HG03103 (cell line): ENCODE data around the gene CPLANE2.

Source experiments
- ATAC-seq: cut with Tn5 transposase; IDR thresholded peaks from one replicate; pipeline ENCODE4 v1.9.1; 2021; ENCODE audit warnings: low read depth; ENCODE audit not compliant: unreplicated experiment

Gene CPLANE2

GRCh38 chr1:16195518-16195905 is 41.5 kb downstream of the CPLANE2 start:
- ATAC-seq: no peak

GRCh38 chr1:16191916-16192546 is 45.0 kb downstream of the CPLANE2 start:
- no peak for ATAC-seq

DNA sequence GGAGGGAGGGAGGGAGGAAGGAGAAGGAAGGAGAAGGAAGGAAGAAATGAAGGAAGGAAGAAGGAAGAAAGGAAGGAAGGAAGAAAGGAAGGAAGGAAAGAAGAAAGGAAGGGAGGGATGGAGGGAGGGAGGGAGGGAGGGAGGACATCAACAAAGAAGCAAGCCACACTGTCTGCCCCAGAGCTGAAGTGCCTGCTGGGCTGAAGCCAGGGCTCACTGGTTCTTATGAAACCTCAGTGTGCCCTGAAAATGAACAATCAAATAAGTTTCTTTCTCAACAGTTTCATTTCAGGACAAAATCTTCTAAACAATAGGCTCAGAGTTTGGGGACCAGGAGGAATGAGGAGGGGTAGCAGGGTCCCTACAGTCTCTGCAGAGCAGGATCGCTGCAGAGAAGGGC is 45.7 kb downstream of the CPLANE2 start:
- ATAC-seq: no peak

- ATAC-seq: no peak
Observed at GRCh38 chr1:16189921-16190621, 46.9 kb downstream of the CPLANE2 start.

GRCh38 chr1:16189003-16189402 is 48.0 kb downstream of the CPLANE2 start:
- no peak for ATAC-seq

- ATAC-seq: no peak
Observed at GRCh38 chr1:16187748-16188401, 49.1 kb downstream of the CPLANE2 start.

DNA sequence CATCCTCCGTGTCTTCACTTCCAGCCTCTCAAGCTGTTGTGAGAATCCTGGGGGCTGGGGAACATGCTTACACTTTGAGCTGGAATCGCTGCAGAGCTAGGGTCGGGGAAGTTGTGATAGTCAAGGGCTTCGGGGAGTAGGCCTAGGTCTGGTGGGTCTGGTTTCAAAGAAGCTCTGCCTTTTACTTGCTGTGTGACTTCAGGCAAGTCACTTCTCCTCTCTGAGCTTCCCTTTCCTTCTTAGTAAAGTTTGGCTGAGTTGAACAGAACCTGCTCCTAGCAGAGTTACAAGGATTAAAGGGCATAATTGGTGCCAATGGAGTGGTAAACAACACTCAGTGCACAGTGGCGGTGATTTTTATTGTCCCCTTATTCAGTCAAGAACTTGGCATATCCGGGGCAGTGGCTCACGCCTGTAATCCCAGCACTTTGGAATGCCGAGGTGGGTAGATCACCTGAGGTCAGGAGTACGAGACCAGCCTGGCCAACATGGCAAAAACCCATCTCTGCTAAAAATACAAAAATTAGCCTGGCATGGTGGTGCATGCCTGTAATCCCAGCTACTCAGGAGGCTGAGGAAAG is 50.2 kb downstream of the CPLANE2 start:
- no peak for ATAC-seq

DNA sequence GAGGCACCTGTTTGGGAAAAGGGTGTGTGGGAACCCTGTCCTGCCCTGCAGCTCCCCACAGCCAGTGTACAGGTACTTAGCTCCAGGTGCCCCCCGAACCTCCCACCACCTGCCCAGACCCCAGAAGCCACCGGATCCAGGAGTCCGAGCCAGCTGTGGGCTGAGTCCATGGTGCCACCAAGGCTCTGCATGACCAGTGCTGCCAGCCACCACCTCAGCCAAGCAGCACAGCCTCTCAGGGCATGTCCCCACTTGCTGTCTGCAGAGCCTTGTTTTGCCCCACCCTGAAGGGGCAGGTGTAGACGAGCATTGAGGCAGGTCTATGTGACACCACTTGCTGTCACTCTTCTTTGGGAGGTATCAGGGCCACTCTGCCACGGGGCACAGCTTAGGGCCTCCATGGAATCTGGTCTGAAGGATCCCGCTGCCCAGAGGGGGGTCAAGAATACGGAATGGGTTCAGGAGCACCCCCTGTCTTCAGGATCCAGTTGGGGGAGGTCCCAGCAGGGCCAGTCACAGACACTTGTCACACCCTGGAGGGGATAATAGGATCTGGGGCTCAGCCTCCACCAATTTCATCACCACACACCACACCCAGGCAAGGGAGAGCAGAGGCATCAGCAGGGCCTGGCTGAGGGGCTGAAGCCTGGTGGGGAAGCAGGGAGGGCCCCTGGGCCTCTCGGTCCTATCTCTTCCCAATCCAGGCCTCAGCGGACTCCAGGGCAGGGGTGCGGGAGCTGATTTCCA is 52.3 kb downstream of the CPLANE2 start:
- ATAC-seq: no peak

DNA sequence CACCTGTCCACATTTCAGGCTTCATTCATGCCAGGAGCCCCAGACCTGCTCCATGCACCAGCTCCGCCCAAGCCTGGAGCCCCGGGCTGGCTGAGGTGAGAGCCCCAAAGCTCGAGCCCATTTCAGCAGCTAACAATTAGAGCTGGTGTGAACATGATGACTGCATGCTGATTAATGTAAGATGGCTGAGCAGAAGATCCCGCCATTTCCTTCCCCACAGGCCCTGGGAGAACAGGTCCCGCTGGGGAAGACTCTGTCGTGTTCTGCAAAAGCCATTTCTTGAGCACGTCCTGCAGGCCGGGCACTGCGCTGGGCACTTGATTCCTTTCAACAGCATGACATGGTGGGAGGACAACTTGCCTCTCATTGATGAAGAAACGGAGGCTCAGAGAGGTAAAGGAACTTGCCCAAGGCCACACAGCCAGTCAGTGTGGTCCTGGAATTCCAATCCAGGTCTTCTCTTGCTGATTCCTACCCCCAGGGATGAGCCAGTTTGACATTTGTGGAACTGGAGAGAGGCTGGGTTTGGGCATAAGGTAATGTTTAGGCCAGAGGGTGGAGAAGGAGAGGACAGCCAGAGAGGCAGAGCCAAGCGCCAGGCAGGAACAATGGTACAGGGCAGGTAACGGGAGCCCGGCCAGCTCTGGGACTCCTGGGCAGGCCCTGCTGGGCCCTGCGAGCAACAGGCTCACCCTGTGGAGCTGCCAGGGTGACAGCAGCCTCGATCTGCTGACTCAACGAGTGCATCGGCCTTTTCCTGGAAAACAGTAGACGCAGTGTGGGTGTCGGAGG is 53.0 kb downstream of the CPLANE2 start:
- no peak for ATAC-seq

DNA sequence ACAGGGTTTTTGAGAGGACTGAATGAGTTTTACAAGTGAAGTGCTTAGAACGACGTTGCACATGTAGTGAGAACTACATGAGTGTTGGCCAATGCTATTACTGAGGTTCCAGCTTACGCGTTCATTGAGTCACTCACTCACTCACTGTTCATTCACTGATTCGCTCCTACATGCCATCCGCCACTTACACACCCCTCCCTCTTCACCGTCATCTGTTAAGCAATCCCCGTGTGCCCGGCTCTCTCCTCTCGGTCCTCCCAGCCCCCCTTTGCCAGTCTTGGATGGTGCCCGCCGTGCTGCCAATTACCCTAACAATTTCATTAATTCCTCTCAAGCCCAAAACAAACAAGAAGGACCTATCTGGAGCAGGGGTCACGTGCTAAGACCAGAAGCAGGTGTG is 53.8 kb downstream of the CPLANE2 start:
- ATAC-seq: no peak

GRCh38 chr1:16181887-16182719 is 54.9 kb downstream of the CPLANE2 start:
- no peak for ATAC-seq
